ENCODE results near the gene TSFM.
"Not testable (repeated sequence)": the region's sequence is repeated elsewhere in the genome, so short reads cannot be mapped to it uniquely, and the experiment has no call there.

TSFM gene

DNA sequence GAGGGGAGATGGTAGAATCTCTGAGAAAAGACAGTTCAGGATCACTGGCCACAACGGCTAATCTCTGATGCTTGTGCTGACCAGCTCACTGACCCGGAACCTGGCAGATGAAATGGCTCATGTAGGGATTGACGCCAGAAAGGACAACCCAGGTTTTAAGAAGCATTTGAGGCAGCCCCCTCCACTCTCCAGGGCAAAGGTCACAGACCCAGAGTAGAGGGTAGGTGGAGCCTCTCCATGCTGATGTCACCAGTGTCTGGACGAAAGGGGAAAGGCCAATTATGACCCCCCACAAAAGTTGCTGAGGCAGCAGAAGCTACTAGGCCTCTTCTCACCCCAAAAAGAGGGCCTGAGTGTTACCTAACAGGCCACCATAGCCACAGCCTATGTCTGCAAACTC, 11.9 kb upstream of the TSFM start:
- DNase-seq (ENCODE audit: low read depth), result no peak
- no peak overlapping the region for H3K4me3 ChIP-seq (ENCODE audit: low read length)

GRCh38 chr12:57771236-57771872, 11.2 kb upstream of the TSFM start:
- peak overlapping the region; percentile 93 for H3K4me3 ChIP-seq (ENCODE audit: low read length)
- TF ChIP-seq, protein P1, sequence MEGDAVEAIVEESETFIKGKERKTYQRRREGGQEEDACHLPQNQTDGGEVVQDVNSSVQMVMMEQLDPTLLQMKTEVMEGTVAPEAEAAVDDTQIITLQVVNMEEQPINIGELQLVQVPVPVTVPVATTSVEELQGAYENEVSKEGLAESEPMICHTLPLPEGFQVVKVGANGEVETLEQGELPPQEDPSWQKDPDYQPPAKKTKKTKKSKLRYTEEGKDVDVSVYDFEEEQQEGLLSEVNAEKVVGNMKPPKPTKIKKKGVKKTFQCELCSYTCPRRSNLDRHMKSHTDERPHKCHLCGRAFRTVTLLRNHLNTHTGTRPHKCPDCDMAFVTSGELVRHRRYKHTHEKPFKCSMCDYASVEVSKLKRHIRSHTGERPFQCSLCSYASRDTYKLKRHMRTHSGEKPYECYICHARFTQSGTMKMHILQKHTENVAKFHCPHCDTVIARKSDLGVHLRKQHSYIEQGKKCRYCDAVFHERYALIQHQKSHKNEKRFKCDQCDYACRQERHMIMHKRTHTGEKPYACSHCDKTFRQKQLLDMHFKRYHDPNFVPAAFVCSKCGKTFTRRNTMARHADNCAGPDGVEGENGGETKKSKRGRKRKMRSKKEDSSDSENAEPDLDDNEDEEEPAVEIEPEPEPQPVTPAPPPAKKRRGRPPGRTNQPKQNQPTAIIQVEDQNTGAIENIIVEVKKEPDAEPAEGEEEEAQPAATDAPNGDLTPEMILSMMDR (conservative IDR thresholded peaks at IDR 0.05; ENCODE audit: low read depth, low read length), result no peak
- peak; percentile 66 for DNase-seq (ENCODE audit: low read depth)

More for the DNA sequence above, 11.9 kb upstream of the TSFM start:
- TF ChIP-seq, protein P1 (conservative IDR thresholded peaks at IDR 0.05; ENCODE audit: low read depth, low read length), result no peak

DNA sequence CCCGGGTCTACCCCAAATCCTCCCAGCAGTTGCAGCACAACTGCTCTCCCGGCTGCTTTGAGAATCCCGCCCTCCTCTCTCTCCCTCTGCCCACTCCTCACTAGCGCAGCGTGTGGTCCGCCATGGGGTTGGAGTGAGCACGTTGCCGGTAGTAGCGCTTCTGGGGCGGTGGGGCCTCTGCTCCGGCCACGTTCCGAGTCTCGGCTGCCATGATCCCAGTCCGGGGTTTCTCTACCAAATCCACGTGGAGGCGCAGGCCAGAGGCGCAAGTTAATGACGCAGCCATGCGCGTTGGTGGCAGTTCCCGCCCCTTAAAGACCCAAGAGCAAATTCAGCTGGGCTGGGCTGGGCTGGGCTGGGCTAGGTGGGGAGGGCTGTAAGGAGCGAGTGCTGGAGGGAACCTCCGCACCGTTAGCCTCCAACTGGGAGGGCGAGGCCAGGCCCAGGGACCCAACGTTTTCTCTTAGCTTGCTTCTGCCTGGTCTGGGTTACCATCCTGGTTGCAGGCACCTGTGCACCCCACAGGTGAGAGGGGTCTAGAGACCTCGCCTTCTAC, 10.6 kb upstream of the TSFM start, which contains the start of gene METTL1:
Gene METTL1 (minus strand): TSS at position 233 of the 556 bp plus-strand sequence. CDS start 22 bp downstream, at position 211.
- H3K4me3 ChIP-seq (ENCODE audit: low read length), result peak within 1 kb of the TSS; percentile 93

DNA sequence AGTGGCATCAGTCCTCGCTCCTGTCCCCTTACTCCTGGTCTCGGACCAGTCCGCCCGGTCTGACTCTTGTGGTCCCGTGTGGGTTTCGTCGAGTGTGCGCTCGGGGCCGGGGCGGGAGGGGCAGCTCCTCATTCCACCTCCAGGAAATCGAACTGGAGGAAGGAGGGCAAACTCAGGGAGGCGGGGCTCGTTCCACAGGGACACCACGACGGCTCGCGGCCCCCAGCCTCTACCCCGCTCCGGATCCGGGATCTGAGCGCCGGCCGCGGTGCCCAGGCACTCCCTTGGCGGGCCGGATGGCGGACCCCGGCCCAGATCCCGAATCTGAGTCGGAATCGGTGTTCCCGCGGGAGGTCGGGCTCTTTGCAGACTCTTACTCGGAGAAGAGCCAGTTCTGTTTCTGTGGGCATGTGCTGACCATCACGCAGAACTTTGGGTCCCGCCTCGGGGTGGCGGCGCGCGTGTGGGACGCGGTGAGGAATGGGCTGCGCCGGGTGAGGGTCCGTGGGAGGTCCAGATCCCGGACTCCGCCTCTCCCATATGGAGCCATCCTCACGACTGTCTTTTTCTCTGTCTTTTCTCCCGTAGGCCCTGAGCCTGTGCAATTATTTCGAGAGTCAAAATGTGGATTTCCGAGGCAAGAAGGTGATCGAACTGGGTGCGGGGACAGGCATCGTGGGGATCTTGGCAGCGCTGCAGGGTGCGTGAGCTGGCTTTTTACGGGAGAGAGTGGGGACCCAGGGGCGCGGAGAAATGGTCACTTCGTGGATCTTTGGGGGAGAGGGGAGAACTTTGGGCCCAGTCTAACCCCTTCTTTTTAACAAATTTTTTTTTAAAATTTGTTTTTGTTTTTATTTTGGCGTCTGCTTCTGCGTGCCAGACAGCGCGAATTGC, 9.9 kb upstream of the TSFM start, which contains the start of gene EEF1AKMT3:
Gene EEF1AKMT3 (plus strand): TSS at position 186 of the 894 bp plus-strand sequence. CDS start 111 bp downstream, at position 297.
- peak within 1 kb of the TSS; percentile 93 for H3K4me3 ChIP-seq (ENCODE audit: low read length)
- TF ChIP-seq, protein P1 (conservative IDR thresholded peaks at IDR 0.05; ENCODE audit: low read depth, low read length), result no peak
- no peak for DNase-seq (ENCODE audit: low read depth)

More for the DNA sequence above, 10.6 kb upstream of the TSFM start, which contains the start of gene METTL1:
- peak; percentile 88 for DNase-seq (ENCODE audit: low read depth)
- TF ChIP-seq, protein P1 (conservative IDR thresholded peaks at IDR 0.05; ENCODE audit: low read depth, low read length), result no peak

DNA sequence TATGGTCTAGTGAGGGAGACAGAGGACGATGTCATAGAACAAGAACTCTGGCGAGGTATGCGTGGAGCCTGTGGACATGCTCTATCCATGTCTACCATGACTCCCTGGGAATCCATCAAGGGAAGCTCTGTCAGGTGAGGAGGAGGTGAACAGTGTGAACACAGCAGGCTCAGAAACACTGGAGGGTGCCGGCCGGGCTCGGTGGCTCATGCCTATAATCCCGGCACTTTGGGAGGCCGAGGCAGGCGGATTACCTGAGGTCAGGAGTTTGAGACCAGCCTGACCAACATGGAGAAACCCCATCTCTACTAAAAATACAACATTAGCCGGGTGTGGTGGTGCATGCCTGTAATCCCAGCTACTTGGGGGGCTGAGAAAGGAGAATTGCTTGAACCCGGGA, 8.0 kb upstream of the TSFM start:
- not testable (repeated sequence) for DNase-seq (ENCODE audit: low read depth); H3K4me3 ChIP-seq (ENCODE audit: low read length)

DNA sequence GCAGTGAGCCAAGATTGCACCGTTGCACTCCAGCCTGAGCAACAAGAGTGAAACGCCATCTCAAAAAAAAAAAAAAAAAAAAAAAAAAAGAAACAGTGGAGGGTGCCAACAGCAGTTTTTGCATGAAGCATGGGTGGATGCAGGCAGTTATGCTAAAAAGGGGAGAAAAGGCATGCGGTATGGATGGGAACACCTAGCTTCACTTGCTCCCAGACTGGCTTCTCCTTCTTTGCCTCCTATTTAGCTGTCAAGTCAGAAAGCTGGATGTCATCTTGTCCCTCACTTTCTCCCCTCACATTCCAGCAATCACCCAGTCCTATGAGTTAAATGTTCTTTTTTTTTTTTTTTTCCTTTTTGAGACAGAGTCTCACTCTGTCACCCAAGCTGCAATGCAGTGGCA, 7.5 kb upstream of the TSFM start:
- H3K4me3 ChIP-seq (ENCODE audit: low read length), result no peak overlapping the region
- no peak for DNase-seq (ENCODE audit: low read depth)
- TF ChIP-seq, protein P1 (conservative IDR thresholded peaks at IDR 0.05; ENCODE audit: low read depth, low read length), result no peak

DNA sequence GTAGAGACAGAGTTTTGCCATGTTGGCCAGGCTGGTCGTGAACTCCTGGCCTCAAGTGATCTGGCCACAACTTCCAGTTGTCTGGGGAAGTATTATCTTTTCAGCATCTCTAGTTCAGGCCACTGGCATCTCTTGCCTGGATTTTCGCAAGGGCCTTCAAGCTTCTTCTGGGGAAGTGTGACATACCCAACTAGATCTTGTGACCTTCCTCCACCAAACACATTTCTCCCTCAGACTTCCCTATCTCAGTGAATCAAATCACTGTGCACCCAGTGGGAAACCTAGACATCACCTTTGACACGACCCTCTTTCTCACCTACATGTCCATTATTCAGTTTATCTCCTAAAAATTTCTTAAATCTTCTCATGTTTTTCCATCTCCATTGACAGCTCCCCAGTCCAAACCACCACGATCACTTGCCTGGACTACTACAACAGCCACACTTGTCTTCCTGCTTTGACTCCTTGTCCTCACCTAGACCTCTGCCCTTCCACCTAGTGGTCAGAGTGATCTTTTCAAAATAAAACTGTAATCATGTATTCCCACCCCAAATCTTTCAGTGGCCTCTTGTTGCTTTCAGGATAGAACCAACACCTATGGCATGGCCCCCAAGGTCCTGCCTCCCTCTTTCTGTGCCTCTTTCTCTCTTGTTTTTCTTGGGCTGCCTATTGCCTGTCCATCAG, 6.9 kb upstream of the TSFM start:
- TF ChIP-seq, protein P1 (conservative IDR thresholded peaks at IDR 0.05; ENCODE audit: low read depth, low read length), result no peak
- DNase-seq (ENCODE audit: low read depth), result no peak
- no peak overlapping the region for H3K4me3 ChIP-seq (ENCODE audit: low read length)
